ENCODE results near the gene PEAK1.

PEAK1 gene

DNA sequence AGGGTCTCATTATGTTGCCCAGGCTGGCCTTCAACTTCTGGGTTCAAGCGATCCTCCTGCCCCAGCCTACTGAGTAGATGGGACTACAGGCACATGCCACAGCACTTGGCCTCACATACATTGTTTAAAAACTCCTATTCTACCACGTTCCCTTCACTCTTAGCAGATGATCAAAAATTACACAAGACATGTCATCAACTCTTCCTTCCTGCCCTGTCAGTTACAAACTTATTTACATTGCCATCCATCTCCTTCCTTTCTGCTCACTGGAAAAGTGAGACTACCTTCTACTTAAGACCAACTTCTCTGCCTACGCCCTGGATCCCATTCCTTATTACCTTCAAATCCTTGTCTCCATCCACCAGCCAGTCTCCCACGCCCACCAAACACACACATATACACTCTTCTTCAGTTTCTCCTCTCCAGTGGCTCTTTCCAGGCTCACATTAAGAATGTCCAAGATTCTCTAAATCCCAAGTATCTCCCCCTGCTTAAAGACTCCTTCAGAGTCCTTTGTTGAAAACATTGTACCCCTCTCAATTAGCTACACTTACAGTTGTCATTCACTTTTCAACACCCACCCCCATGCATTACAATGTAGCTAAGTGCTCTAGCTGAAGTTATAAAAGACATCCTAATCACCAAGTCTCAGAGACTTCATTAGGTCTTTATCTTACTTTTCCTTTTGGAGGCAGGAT is 4.3 kb downstream of the PEAK1 start:
- Mint-ChIP-seq H3K27ac (no peak overlapping the region), H3K4me3 (no peak overlapping the region), H3K36me3 (ENCODE audit: low read depth) (no peaks in the 10 kb centered on the region), H3K9me3 (no peaks in the 10 kb centered on the region), H3K4me1 (peaks cover 23% of the 10 kb centered on the region), H3K27me3 (ENCODE audit: low read depth, poor library complexity) (peaks cover 9% of the 10 kb centered on the region)
- TF ChIP-seq, protein P1, sequence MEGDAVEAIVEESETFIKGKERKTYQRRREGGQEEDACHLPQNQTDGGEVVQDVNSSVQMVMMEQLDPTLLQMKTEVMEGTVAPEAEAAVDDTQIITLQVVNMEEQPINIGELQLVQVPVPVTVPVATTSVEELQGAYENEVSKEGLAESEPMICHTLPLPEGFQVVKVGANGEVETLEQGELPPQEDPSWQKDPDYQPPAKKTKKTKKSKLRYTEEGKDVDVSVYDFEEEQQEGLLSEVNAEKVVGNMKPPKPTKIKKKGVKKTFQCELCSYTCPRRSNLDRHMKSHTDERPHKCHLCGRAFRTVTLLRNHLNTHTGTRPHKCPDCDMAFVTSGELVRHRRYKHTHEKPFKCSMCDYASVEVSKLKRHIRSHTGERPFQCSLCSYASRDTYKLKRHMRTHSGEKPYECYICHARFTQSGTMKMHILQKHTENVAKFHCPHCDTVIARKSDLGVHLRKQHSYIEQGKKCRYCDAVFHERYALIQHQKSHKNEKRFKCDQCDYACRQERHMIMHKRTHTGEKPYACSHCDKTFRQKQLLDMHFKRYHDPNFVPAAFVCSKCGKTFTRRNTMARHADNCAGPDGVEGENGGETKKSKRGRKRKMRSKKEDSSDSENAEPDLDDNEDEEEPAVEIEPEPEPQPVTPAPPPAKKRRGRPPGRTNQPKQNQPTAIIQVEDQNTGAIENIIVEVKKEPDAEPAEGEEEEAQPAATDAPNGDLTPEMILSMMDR (IDR thresholded peaks at IDR 0.05): no peak
- DNase-seq: no peak

DNA sequence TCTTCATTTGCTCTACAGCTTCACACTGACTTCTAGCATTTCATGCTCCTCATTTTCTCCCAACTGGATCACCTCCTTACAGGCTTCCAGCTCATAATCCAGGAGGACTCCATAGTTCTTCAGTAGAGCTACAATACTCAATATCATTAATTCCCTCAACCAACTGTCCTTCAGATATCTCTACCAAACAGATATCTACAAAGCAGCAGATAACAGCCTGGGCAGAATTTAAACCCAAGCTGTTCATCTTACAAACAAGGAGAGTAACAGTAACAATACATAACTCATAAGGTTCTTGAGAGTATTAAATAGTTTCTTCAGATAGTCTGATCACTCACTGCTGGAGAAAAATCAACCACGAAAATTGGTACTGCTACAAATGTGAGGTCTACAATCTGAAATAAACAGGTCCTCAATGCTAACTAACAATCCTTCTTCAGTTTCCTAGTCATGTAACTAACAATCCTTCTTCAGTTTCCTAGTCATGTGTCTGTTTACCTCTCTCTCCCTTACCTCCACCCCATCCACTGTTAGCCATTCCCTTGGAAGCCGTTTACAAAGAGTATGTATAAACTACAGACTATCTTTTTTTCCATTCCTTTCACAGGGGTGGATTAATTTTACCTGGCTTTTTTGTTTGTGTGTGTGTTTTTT is 5.0 kb downstream of the PEAK1 start:
- Mint-ChIP-seq H3K4me1 (peaks cover 23% of the 10 kb centered on the region), H3K9me3 (no peaks in the 10 kb centered on the region), H3K27me3 (ENCODE audit: low read depth, poor library complexity) (peaks cover 9% of the 10 kb centered on the region), H3K4me3 (no peak overlapping the region), H3K36me3 (ENCODE audit: low read depth) (no peaks in the 10 kb centered on the region), H3K27ac (no peak overlapping the region)
- TF ChIP-seq, protein P1 (IDR thresholded peaks at IDR 0.05): no peak
- no peak for DNase-seq

DNA sequence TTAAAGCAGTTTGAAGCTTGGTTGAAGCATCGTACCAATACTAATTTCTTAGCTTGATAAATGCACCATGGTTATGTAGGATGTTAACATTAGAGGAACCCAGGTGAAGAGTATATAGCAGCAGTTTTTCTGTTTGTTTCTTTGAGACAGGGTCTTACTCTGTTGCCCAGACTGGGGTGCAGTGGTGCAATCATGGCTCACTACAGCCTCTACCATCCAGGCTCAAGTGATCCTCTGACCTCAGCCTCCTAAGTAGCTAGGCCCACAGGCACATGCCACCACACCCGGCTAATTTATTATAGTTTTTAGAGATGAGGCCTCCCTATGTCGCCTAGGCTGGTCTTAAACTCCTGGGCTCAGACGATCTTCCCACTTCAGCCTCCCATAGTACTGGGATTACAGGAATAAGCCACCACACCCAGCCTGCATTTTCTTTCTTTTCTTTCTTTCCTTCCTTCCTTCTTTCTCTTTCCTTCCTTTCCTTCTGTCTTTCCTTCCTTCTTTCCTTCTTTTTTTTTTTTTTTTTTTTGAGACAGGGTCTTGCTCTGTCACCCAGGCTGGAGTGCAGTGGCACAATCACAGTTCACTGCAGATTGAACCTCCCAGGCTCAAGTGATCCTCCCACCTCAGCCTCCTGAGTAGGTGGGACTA is 6.1 kb downstream of the PEAK1 start:
- Mint-ChIP-seq H3K27me3 (ENCODE audit: low read depth, poor library complexity) (peaks cover 5% of the 10 kb centered on the region), H3K27ac (no peak overlapping the region), H3K4me1 (peaks cover 19% of the 10 kb centered on the region), H3K4me3 (no peak overlapping the region), H3K9me3 (no peaks in the 10 kb centered on the region), H3K36me3 (ENCODE audit: low read depth) (no peaks in the 10 kb centered on the region)
- DNase-seq: no peak
- TF ChIP-seq, protein P1 (IDR thresholded peaks at IDR 0.05): no peak

DNA sequence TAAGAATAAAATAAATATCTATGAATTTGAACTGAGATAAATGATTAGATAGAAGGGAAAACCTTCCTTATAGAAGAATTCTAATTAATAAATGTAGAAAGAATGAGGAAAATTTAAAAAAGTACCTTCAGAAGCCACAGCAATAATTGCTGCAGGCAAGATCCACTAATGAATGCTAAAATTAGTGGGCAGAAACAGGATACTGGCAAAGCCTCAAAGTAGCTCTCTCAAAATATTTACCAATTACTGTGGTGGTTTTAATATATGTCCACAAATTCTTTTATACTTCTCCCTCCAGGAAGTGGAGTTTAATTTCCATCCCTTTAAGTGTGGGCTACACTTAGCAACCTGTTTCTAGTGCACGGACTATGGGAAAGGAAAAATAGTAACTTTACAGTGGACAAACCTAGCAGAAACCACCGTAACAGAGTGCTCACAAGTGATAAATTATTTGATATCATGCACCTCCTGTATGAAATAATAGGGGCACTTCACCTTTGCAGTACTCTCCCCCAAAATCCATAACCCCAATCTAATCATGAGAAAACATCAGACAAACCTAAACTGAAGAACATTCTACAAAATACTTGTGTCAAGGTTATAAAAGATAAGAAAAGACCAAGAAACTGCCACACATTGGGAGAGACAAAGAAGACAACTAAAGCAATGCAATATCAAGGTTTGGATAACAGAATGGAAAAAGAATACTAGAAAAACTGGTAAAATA is 6.8 kb downstream of the PEAK1 start:
- H3K27ac Mint-ChIP-seq: no peak overlapping the region
- DNase-seq: no peak
- no peaks in the 10 kb centered on the region for H3K27me3 Mint-ChIP-seq (ENCODE audit: low read depth, poor library complexity)
- no peak overlapping the region for H3K4me3 Mint-ChIP-seq
- TF ChIP-seq, protein P1 (IDR thresholded peaks at IDR 0.05): no peak
- H3K36me3 Mint-ChIP-seq (ENCODE audit: low read depth): no peaks in the 10 kb centered on the region
- H3K9me3 Mint-ChIP-seq: no peaks in the 10 kb centered on the region
- peaks cover 12% of the 10 kb centered on the region for H3K4me1 Mint-ChIP-seq

DNA sequence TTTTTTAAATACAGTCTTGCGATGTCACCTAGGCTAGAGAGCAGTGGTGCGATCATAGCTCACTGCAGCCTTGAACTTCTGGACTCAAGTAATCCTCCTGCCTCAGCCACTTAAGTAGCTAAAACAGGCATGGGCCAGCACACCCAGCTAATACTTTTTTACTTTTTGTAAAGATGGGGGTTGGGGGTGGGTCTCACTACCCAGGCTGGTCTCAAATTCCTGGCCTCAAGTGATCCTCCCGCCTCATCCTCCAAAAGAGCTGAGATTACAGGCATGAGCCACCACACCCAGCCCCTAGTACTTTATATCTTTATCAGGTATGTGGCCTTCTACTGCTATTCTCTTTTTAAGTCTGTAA is 8.3 kb downstream of the PEAK1 start:
- DNase-seq: no peak
- H3K27me3 Mint-ChIP-seq (ENCODE audit: low read depth, poor library complexity): no peaks in the 10 kb centered on the region
- peaks cover 10% of the 10 kb centered on the region for H3K36me3 Mint-ChIP-seq (ENCODE audit: low read depth)
- H3K4me3 Mint-ChIP-seq: no peak overlapping the region
- no peak overlapping the region for H3K27ac Mint-ChIP-seq
- H3K4me1 Mint-ChIP-seq: no peaks in the 10 kb centered on the region
- TF ChIP-seq, protein P1 (IDR thresholded peaks at IDR 0.05): no peak
- H3K9me3 Mint-ChIP-seq: peaks cover 10% of the 10 kb centered on the region
